ENCODE results near the gene N4BP2.
A peak's percentile ranks its signal among the peaks of the same experiment; 100 is the strongest.

The N4BP2 gene

GRCh38 chr4:40055863-40056715 lies 561 bp upstream of the N4BP2 start:
- TF ChIP-seq CTCF (IDR thresholded peaks at IDR 0.05; ENCODE audit: control extremely low read depth, extremely low read depth, low read depth, missing control alignments) = no peak
- ChIA-PET POLR2A (no interaction called here), CTCF (interaction anchor here (0.7 to 3.1 kb wide), 19 partner anchors 9 to 786 kb away, joined by 3 to 17 read pairs (median 4); no protein-coding TSS in a partner anchor)
- peak; percentile 61 for DNase-seq (ENCODE audit: extremely low spot score)

GRCh38 chr4:40057586-40058091 lies 989 bp downstream of the N4BP2 start:
- ChIA-PET POLR2A (interaction anchor here (0.6 kb wide), 1 partner anchor 23 kb away, joined by 4 read pairs; no protein-coding TSS in a partner anchor), CTCF (interaction anchor here (0.7 to 3.1 kb wide), 11 partner anchors 11 to 267 kb away, joined by 3 to 17 read pairs (median 4); no protein-coding TSS in a partner anchor)
- DNase-seq (ENCODE audit: extremely low spot score) = peak; percentile 90
- TF ChIP-seq CTCF (IDR thresholded peaks at IDR 0.05; ENCODE audit: control extremely low read depth, extremely low read depth, low read depth, missing control alignments) = no peak

- DNase-seq (ENCODE audit: extremely low spot score) = no peak
- POLR2A ChIA-PET = interaction anchor here (0.6 kb wide), 1 partner anchor 22 kb away, joined by 4 read pairs; no protein-coding TSS in a partner anchor
- TF ChIP-seq CTCF (IDR thresholded peaks at IDR 0.05; ENCODE audit: control extremely low read depth, extremely low read depth, low read depth, missing control alignments) = no peak
- CTCF ChIA-PET = interaction anchor here (0.7 to 3.1 kb wide), 10 partner anchors 11 to 267 kb away, joined by 3 to 17 read pairs (median 4); no protein-coding TSS in a partner anchor
Observed at GRCh38 chr4:40058121-40058520, 1.5 kb downstream of the N4BP2 start.

GRCh38 chr4:40058854-40059253 lies 2.2 kb downstream of the N4BP2 start:
- DNase-seq (ENCODE audit: extremely low spot score) = no peak
- ChIA-PET POLR2A (no interaction called here), CTCF (interaction anchor here (1.0 to 2.1 kb wide), 6 partner anchors 16 to 590 kb away, joined by 3 to 10 read pairs (median 4); no protein-coding TSS in a partner anchor)
- TF ChIP-seq CTCF (IDR thresholded peaks at IDR 0.05; ENCODE audit: control extremely low read depth, extremely low read depth, low read depth, missing control alignments) = no peak

DNA sequence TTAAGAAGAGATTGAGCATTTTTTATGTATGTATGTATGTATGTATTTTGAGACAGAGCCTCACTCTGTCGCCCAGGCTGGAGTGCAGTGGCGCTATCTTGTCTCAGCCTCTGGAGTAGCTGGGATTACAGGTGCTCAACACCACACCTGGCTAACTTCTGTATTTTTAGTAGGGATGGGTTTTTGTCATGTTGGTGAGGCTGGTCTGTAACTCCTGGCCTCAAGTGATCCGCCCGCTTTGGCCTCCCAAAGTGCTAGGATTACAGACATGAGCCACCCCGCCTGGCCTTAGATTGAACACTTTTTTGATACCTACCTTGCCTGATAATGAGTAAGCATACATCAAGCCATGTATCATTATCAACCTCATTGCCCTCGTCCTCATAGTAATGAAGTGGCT lies 2.7 kb downstream of the N4BP2 start:
- POLR2A ChIA-PET = no interaction called here
- CTCF ChIA-PET = interaction anchor here (0.8 to 2.1 kb wide), 6 partner anchors 16 to 590 kb away, joined by 3 to 10 read pairs (median 3); no protein-coding TSS in a partner anchor
- no peak for DNase-seq (ENCODE audit: extremely low spot score)
- no peak for TF ChIP-seq CTCF (IDR thresholded peaks at IDR 0.05; ENCODE audit: control extremely low read depth, extremely low read depth, low read depth, missing control alignments)

- POLR2A ChIA-PET = no interaction called here
- TF ChIP-seq CTCF (IDR thresholded peaks at IDR 0.05; ENCODE audit: control extremely low read depth, extremely low read depth, low read depth, missing control alignments) = no peak
- DNase-seq (ENCODE audit: extremely low spot score) = no peak
Observed at GRCh38 chr4:40065010-40065409, 8.4 kb downstream of the N4BP2 start.

More at GRCh38 chr4:40065010-40065409, 8.4 kb downstream of the N4BP2 start:
- CTCF ChIA-PET = interaction anchor here (1.0 kb wide), 1 partner anchor 252 kb away, joined by 5 read pairs; no protein-coding TSS in a partner anchor

Data from GM10248 (cell line).